ENCODE data around the gene CGRRF1. TPM values are rescaled to one million over a fixed set of nuclear protein-coding genes. Genes with fewer than 3 reads are reported as not detected.

The CGRRF1 gene
- total and polyA plus RNA-seq, 7 donors: 11.6 to 52.8 (median 21.5) TPM

DNA sequence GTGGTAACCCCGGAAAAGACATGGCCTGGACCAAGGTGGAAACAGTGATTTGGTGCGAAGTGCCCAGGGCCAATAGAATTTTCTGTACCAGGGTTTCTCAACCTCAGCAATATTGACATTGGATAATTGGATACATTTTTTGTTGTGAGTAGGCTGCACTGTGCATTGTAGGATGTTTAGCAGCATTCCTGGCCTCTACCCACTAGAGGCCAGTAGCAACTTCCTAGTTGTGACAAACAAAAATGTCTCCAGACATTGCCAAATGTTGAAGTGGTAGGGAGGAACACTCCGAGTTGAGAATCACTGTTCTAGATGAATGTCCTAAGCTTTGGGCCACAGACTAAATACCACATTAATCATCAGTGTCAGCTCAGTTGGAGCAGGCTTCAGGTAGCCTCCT, 6.2 kb upstream of the CGRRF1 start:
- TF ChIP-seq, protein P1, sequence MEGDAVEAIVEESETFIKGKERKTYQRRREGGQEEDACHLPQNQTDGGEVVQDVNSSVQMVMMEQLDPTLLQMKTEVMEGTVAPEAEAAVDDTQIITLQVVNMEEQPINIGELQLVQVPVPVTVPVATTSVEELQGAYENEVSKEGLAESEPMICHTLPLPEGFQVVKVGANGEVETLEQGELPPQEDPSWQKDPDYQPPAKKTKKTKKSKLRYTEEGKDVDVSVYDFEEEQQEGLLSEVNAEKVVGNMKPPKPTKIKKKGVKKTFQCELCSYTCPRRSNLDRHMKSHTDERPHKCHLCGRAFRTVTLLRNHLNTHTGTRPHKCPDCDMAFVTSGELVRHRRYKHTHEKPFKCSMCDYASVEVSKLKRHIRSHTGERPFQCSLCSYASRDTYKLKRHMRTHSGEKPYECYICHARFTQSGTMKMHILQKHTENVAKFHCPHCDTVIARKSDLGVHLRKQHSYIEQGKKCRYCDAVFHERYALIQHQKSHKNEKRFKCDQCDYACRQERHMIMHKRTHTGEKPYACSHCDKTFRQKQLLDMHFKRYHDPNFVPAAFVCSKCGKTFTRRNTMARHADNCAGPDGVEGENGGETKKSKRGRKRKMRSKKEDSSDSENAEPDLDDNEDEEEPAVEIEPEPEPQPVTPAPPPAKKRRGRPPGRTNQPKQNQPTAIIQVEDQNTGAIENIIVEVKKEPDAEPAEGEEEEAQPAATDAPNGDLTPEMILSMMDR (IDR thresholded peaks at IDR 0.05): no peak
- no peak for TF ChIP-seq POLR2AphosphoS5 (IDR thresholded peaks at IDR 0.05)
- TF ChIP-seq EP300 (IDR thresholded peaks at IDR 0.05): no peak
- TF ChIP-seq POLR2A (IDR thresholded peaks at IDR 0.05): no peak
- Histone ChIP-seq H3K27me3 (no peaks in the 10 kb centered on the region), H3K9me3 (no peaks in the 10 kb centered on the region), H3K36me3 (no peaks in the 10 kb centered on the region), H3K4me3 (no peak overlapping the region), H3K4me1 (no peaks in the 10 kb centered on the region), H3K27ac (no peak overlapping the region)
- no peak for DNase-seq
- WGBS, 2 donors: 82 to 84% methylated on average over 3 of the region's 3 CpGs
- intact Hi-C loops (cut with DNase I): no loop called here

DNA sequence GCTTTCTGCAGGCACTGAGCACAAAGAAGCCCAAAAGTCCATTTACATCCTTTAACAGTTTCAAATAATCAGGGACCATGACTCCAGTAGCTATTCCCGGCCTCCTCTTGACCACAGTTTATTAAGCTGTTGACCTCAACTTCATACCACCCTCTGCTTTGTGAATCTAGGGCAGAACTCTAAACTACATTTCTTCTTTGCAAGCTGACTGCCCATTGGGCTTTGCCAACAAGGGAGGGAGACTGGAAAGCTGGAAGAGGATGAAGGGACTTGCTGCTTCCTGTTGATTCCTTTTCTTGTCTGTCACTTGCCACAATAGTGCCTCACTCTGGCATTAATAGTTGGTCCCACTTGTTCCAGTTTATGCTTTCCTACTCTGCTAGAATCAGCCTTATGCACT, 2.7 kb downstream of the CGRRF1 start:
- intact Hi-C loops (cut with DNase I): no loop called here
- Histone ChIP-seq H3K4me1 (peaks cover 0 to 30% (median 19%) of the 10 kb centered on the region in 4 donors), H3K27ac (no peak overlapping the region), H3K27me3 (no peaks in the 10 kb centered on the region), H3K36me3 (no peaks in the 10 kb centered on the region), H3K4me3 (no peak overlapping the region), H3K9me3 (no peaks in the 10 kb centered on the region)
- DNase-seq: no peak
- WGBS, 2 donors: 74 to 89% methylated on average over 1 of the region's 1 CpG
- TF ChIP-seq POLR2AphosphoS5 (IDR thresholded peaks at IDR 0.05) (no peak), POLR2A (IDR thresholded peaks at IDR 0.05) (no peak)
- TF ChIP-seq, protein P1 (IDR thresholded peaks at IDR 0.05): no peak

DNA sequence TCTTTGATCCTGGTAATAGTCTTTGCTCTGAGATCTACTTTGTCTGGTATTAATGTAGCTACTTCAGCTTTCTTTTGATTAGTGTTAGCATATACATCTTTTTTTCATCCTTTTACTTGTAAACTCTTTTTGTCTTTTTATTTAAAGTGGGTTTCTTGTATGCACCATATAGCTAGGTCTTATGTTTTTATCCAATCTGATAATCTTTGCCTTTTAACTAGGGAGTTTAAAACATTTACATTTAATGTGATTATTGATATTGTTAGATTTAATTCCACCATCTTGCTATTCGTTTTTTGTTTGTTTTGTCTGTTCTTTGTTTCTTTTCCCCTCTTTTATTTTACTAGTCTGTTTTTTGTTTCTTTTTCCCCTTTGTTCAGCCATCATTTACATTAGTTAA, 6.0 kb downstream of the CGRRF1 start:
- Histone ChIP-seq H3K9me3 (no peaks in the 10 kb centered on the region), H3K27me3 (no peaks in the 10 kb centered on the region), H3K27ac (no peak overlapping the region), H3K4me3 (no peak overlapping the region), H3K4me1 (peaks cover 0 to 21% (median 13%) of the 10 kb centered on the region in 4 donors), H3K36me3 (no peaks in the 10 kb centered on the region)
- intact Hi-C loops (cut with DNase I): no loop called here
- no peak for DNase-seq
- no peak for TF ChIP-seq POLR2A (IDR thresholded peaks at IDR 0.05)
- no peak for TF ChIP-seq POLR2AphosphoS5 (IDR thresholded peaks at IDR 0.05)
- WGBS, 2 donors: 88 to 96% methylated on average over 1 of the region's 1 CpG

DNA sequence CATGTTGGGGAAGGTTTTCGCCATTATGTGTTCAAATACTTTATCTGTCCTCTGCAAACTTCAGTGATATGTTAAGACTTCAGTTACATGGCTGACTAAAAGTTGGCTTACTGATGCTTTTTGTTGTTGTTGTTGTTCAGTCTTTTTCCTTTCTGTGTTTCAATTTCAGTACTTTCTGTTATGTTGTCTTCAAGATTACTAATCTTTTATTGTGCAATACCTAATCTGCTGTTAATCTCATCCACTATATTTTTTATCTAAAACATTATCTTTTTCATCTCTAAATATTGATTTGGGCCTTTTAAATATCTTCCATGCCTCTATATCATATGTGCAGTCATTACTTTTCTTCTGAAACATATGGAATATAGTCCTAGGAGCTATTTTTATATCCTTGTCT, 7.0 kb downstream of the CGRRF1 start:
- TF ChIP-seq POLR2AphosphoS5 (IDR thresholded peaks at IDR 0.05): no peak
- TF ChIP-seq EP300 (IDR thresholded peaks at IDR 0.05): no peak
- TF ChIP-seq, protein P1 (IDR thresholded peaks at IDR 0.05): no peak
- TF ChIP-seq POLR2A (IDR thresholded peaks at IDR 0.05): no peak
- intact Hi-C loops (cut with DNase I): no loop called here

DNA sequence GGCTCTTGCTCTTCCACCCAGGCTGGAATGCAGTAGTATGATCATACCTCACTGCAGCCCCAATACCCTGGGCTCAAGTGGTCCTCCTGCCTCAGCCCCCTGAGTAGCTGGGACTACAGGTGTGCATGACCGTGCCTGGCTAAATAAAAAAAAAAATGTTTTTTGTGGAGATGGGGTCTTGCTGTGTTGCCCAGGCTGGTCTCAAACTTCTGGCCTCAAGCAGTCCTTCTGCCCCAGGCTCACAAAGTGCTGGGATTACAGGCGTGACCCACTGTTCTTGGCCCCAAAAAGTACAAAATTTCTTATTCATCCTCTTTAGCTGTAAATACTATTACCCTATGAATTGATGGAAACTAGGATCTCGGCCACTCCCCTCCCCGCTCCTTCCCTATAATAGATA, 14.7 kb downstream of the CGRRF1 start:
- intact Hi-C loops (cut with DNase I): no loop called here
- Histone ChIP-seq H3K4me1 (peaks cover 0 to 12% (median 7%) of the 10 kb centered on the region in 4 donors), H3K36me3 (peaks cover 9 to 36% (median 17%) of the 10 kb centered on the region in 4 donors), H3K9me3 (no peaks in the 10 kb centered on the region), H3K27ac (no peak overlapping the region), H3K27me3 (no peaks in the 10 kb centered on the region), H3K4me3 (no peak overlapping the region)
- no peak for DNase-seq
- 96% methylated on average over 4 of the region's 4 CpGs for WGBS, 2 donors
- TF ChIP-seq, protein P1 (IDR thresholded peaks at IDR 0.05): no peak
- TF ChIP-seq POLR2A (IDR thresholded peaks at IDR 0.05) (no peak), EP300 (IDR thresholded peaks at IDR 0.05) (no peak), POLR2AphosphoS5 (IDR thresholded peaks at IDR 0.05) (no peak)

More for the DNA sequence above, 7.0 kb downstream of the CGRRF1 start:
- Histone ChIP-seq H3K4me1 (peaks cover 0 to 11% (median 4%) of the 10 kb centered on the region in 4 donors), H3K4me3 (no peak overlapping the region), H3K27me3 (no peaks in the 10 kb centered on the region), H3K27ac (no peak overlapping the region), H3K36me3 (no peaks in the 10 kb centered on the region), H3K9me3 (no peaks in the 10 kb centered on the region)
- no peak for DNase-seq
- 100% methylated on average over 1 of the region's 1 CpG for WGBS, 2 donors
